HT1080 (cell line): ENCODE measurements around the gene ELF4. TPM values are rescaled to one million over a fixed set of nuclear protein-coding genes. Genes with fewer than 3 reads are reported as not detected.
A peak's percentile ranks its signal among the peaks of the same experiment; 100 is the strongest.

Experiments
- DNase-seq: peaks from one replicate; pipeline ENCODE4 v3.0.0-alpha.2; 2015; ENCODE audit warnings: low read depth
- total RNA-seq: library from RNA; depleted of rRNA; stranded (reverse); fragments of >200 nt; shearing (Covaris generic); gene quantifications from 2 replicates; pipeline ENCODE4 v1.2.3, GENCODE V29; 2014

Gene ELF4
- total RNA-seq, 1 experiment from 2014 or later = 18.2 TPM

GRCh38 chrX:130085551-130086446 is 24.5 kb downstream of the ELF4 start:
- DNase-seq = peak; percentile 2

DNA sequence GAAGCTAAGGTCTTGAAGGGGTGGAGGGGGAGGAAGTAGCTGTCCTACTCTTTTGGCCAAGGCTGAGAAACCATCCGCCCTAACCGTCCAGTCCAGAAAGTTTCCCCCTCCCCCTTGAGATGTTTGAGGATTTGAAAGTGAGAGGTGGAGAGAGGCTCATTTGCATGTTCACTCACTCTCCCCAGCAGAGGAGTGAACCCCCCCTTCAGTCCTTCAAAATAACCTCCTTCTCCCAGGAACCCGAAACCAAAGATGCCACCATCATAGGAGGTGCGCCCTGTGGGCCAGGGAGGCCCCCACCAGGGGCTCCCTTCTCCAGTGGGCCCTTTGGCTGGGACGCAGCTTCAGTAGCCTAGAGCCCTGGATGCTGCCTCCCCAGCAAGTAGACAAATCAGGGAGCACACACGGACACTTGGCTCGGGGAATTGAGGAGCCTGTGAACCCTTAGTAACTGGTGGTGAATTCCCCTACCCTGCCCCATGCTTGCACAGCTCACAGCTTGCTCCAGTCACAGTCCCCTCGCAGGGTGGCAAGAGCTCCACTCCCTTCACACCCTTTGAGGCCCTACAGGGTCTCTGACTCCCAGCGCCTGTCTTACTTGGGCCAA is 25.6 kb downstream of the ELF4 start:
- DNase-seq = no peak

GRCh38 chrX:130083656-130084382 is 26.5 kb downstream of the ELF4 start:
- no peak for DNase-seq

- DNase-seq = no peak
Observed at GRCh38 chrX:130083107-130083490, 27.2 kb downstream of the ELF4 start.

GRCh38 chrX:130082244-130083106 is 27.8 kb downstream of the ELF4 start:
- DNase-seq = no peak

DNA sequence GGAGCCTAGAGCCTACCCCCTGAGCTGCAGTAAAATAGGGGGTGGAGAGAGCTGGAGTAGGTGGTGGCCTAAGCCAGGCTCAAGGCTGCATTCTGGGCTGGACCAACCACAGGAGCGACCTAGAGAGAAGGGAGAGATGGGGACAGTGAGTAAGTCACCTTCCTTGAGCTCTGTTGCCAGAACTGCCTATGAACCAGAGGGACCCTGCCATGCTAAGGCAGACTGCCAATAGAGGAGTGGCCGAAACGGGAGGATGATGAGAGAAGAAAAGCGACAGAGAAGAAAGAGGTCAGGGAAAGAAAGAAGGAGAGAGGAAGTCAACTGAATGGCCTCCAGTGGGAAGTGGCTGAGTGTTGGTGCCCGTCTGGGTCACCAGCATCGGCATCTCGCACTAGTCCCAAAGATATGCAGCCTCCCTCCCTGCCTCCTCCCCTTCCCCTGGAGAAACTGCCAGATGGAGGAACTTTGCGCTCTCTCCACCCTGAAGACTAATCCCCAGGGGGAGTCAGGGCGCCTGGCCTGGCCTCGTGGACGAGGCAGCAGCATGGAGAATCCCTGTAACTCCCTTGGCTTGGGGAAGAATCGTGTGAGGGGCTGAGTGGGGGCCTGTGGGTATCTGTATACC is 28.8 kb downstream of the ELF4 start:
- DNase-seq = no peak

DNA sequence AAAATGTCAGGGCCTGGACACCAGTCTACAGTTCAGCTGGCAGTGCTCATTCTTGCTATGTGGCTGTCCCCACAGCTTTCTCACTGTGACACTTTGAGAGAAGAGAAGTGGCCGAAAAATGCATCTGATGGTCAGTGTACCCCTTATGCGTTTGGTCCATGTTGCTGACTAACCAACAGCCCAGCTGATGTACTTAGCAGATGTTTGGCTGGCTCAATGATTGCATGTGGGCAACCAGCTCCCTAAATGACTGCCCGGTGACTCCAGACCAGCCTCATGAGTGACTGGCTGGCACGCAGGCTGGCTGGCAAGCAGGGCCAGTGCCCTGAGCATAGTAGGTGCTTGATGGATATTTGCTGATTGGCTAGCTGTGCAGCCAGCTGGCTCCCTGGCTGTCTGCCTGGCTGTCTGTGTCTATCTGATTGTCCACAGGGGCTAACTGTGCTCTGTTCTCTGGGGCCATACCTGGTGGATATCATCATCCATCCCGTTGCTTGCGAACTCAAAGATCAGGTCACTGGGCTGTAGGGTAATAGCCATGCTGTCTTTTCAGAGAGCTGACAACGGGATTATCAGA is 29.4 kb downstream of the ELF4 start:
- no peak for DNase-seq

GRCh38 chrX:130079824-130080406 is 30.4 kb downstream of the ELF4 start:
- DNase-seq = peak; percentile 46

GRCh38 chrX:130075777-130076176 is 34.5 kb downstream of the ELF4 start:
- DNase-seq = no peak

DNA sequence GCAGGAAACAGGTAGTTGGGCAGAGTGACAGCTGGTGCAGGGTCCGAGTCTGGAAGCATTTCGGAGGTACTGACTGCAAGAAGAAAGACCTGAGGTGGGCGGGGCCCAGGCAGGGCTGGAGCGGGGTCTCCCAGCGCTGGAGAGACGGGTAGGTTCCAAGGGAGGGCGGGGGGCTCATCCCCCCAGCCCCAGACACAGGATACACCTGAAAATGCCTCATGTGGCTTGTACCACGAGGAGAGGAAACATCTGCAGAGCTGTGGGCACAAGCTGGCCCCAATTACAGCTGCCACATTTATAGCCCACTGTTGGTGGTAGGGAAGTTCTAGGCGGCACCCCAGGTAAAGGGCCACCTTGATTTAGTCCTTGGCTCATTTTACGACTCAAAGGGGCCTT is 38.0 kb downstream of the ELF4 start:
- DNase-seq = no peak

DNA sequence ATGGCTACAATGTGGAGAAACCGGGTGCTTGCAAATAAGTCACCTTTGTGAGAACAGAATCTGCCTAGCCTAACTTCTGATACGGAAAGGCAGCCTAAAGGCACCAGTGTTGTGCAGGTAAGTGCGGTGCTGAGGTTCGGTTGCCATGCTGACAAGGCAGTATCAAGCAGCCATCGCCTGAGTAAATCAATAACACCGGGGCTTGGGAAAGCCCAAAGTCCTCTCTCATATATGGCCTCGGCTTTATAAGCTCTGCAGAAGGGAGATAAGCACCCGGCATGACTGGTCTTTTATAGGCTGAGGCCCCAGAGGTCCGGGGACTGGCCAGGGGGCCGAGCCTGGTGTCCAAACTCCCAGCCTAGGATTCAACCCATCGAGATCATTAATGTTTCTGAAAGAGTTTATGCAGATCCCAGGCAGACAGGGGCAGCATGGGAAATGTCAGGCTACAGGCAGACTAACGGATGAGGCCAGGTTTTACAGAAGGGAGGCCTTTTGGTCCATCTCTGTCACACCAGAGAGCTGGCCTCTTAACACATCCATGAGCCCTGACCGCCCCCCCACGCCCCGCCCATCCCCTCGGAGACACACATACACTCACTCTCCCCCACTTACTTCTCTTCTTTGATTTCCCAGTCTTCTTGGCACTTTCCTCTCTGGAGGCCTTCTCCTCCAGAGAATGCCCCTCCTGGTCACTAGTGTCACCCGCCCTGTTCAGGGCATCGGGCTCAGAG is 38.5 kb downstream of the ELF4 start:
- DNase-seq = no peak

DNA sequence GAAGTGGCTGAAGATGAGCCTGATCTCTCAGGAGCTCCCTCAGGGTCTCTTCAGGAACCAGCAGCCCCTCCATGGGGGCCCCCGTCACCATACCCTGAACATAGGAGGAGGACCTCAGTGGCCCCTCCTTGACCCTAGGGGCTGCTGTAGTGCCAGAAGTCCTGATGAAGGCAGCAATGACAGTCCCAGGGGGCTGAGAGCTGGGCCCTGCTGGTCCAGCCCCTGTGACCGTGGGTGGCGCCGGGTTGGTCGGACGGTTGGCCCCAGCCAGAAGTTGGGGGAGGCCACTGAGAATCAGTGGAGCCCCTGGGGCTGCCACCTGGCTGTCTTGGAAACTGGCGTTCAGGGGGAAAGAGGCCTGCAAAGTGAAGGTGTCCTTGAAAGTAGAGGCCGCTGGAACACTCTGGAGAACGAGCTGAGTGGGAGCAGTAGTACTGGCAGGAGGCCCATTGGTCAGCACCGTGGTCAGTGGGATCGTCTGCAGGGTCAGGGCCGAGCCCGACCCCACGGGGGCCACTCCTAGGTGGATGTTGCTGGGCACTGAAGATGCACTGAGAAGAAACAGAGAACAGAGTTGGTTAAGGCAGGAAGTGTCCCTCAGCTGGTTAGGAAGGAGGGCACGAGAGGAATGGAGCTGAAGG is 43.2 kb downstream of the ELF4 start:
- no peak for DNase-seq

DNA sequence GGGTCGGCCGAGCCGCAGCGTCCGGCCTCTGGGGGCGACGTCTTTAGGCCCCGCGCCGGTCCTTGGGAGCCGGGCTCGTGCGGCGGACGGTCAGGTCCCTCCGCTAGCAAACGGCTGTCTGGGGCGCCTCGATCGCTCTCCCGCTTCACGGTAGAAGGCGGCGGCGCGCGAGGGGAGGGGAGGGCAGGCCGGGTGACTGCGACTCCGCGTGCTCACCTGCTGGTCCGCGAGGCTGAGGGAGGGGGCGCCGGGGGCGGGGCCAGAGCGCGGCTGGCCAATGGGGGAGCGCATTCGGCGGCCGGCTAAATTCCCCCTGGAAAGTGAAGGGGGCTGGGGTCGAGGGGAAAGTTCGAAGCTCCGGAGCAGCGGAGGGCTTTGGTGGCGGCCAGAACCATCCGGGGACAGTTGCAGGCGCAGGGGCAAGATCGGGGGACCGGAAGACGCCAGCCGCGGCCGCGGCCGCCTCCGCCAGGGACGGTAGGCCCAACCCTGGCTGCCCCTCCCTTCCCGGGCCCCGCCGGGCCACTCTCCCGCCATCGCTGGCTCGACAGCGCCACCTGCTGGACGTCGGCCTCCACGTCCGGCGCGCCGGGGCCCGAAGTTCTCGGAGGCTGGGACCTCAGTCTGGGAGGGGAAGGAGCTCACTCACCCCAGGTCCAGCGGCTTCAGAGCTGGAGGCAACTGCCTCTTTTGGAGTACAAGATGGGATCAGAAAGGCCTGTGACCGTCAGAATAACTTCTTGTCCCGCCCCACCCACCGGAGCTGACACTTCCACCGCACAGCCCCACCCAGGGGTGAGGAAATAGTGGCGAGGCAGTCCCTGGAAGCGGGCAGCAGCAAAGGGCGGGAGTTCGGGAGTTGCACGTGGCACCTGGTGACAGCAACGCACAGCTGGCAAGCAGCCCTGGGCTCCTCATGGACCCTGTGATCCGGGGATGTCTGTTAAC is 49.9 kb downstream of the ELF4 start:
- DNase-seq = peak; percentile 65

- no peak for DNase-seq
Observed at GRCh38 chrX:130058652-130059051, 51.6 kb downstream of the ELF4 start.

DNA sequence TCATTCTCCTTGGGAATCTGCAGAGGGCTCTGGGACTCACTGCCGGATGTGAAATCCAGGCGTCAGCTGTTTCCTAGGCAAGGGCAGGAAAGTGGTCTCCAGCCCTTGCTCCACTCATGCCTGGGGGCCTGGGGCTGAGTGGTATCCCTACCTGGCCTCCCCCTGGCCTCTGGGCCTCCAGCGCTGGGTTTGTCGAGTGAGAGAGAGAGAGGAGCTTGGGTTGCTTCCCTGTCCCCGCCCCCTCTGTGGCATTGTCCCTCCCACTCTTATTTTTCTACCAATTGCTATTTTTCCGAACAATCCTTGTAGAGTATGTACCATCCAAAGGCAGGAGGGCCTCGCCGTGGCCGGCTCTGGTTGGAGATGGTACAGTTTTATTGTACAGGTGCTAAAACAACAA is 53.1 kb downstream of the ELF4 start:
- no peak for DNase-seq

- DNase-seq = no peak
Observed at GRCh38 chrX:130055899-130056298, 54.4 kb downstream of the ELF4 start.

GRCh38 chrX:130055103-130055502 is 55.2 kb downstream of the ELF4 start:
- no peak for DNase-seq

GRCh38 chrX:130053236-130053635 is 57.1 kb downstream of the ELF4 start:
- no peak for DNase-seq
